Measurements from ENCODE around the gene LRP8. TPM values are rescaled to one million over a fixed set of nuclear protein-coding genes. Genes with fewer than 3 reads are reported as not detected.
A peak's percentile ranks its signal among the peaks of the same experiment; 100 is the strongest.

Gene LRP8
- total and polyA plus RNA-seq, 2 of the 4 experiments (the other 2 are of a cell fraction): 12.0 to 12.1 TPM

DNA sequence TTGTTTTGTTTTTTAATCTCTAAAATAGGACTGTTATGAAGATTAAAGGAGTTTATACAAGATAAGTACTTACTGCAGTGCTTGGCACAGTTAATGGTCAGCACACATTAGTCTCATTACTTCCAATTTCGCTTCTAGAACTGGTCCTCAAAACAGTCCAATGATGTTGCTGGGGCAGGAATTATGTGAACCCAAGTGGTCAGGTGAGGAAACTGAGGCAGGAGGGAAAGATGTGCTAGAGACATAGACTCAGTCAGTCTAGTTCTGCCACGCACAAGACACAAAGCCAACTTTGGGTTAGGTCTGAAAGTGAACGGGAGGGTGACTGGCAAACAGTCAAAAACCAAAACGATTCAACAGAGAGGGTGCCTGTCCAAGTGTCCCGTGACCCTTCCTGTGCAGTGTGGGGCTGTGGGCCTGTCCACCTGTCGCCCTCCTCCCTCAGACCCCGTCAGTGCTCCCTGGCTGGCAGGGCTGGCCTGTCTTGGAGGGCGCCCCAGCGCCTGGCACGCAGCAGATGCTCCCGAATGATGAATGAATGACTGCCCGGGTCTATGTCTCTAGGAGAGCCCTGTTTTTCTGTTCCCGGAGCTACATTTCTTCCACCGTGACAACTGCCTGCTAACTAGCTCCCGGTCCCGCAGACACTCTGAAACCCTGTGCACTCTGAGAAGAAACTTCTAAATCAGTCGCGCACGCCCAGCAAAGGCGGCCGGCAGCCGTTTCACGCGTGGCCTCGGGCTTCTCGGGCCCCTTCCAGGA lies 2.4 kb downstream of the LRP8 start:
- peak overlapping the region; percentile 75 for H3K4me2 ChIP-seq (ENCODE audit: low read depth, low read length)
- H3K56ac ChIP-seq (ENCODE audit: extremely low read depth, insufficient read depth, low read length): peak overlapping the region; percentile 13; the same call in 1 of the 2 replicates
- no TSS peak for BruUV-seq (replicated peaks)
- in situ Hi-C loops (cut with MboI; ENCODE audit: low sequenced_read_pairs) (no loop called here), dilution Hi-C loops (cut with HindIII; ENCODE audit: low sequenced_read_pairs, unreplicated experiment) (no loop called here), intact Hi-C loops (cut with micrococcal nuclease) (loop anchor here (5.0 kb wide), 1 partner anchor 67 kb away; no protein-coding TSS in a partner anchor)
- TF ChIP-seq RCOR1 (IDR thresholded peaks at IDR 0.05; ENCODE audit: insufficient replicate concordance, low read length) (no peak), SMC3 (IDR thresholded peaks at IDR 0.05; ENCODE audit: low read depth, low read length) (no peak), NFE2L2 (IDR thresholded peaks at IDR 0.05; ENCODE audit: low read depth, low read length) (no peak), RAD21 (IDR thresholded peaks at IDR 0.05; ENCODE audit: low read length) (no peak), ELK1 (IDR thresholded peaks at IDR 0.05; ENCODE audit: borderline replicate concordance, low read depth, low read length) (no peak), BHLHE40 (IDR thresholded peaks at IDR 0.05; ENCODE audit: low read depth, low read length) (no peak)
- TF ChIP-seq, protein P1, sequence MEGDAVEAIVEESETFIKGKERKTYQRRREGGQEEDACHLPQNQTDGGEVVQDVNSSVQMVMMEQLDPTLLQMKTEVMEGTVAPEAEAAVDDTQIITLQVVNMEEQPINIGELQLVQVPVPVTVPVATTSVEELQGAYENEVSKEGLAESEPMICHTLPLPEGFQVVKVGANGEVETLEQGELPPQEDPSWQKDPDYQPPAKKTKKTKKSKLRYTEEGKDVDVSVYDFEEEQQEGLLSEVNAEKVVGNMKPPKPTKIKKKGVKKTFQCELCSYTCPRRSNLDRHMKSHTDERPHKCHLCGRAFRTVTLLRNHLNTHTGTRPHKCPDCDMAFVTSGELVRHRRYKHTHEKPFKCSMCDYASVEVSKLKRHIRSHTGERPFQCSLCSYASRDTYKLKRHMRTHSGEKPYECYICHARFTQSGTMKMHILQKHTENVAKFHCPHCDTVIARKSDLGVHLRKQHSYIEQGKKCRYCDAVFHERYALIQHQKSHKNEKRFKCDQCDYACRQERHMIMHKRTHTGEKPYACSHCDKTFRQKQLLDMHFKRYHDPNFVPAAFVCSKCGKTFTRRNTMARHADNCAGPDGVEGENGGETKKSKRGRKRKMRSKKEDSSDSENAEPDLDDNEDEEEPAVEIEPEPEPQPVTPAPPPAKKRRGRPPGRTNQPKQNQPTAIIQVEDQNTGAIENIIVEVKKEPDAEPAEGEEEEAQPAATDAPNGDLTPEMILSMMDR (conservative IDR thresholded peaks at IDR 0.05; ENCODE audit: low read depth, low read length): no peak
- TF ChIP-seq, protein P2, sequence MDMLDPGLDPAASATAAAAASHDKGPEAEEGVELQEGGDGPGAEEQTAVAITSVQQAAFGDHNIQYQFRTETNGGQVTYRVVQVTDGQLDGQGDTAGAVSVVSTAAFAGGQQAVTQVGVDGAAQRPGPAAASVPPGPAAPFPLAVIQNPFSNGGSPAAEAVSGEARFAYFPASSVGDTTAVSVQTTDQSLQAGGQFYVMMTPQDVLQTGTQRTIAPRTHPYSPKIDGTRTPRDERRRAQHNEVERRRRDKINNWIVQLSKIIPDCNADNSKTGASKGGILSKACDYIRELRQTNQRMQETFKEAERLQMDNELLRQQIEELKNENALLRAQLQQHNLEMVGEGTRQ (IDR thresholded peaks at IDR 0.05; ENCODE audit: low read depth, low read length): no peak
- H2BK120ac ChIP-seq (ENCODE audit: low read depth, low read length): peak overlapping the region; percentile 58; the same call in 1 of the 2 replicates
- H3K27me3 ChIP-seq (ENCODE audit: control insufficient read depth, insufficient read depth, low read length): no peaks in the 10 kb centered on the region
- no peaks in the 10 kb centered on the region for H3K9me3 ChIP-seq (ENCODE audit: control insufficient read depth, insufficient read depth, low read length)
- peak overlapping the region; percentile 10 for H3K18ac ChIP-seq (ENCODE audit: low read depth, low read length)
- peak overlapping the region; percentile 57 to 83 for H4K8ac ChIP-seq (ENCODE audit: low read depth in 2 of 2, low read length in 2 of 2)
- peak overlapping the region; percentile 54 for H3K4me3 ChIP-seq (ENCODE audit: insufficient read depth, low read depth, low read length)
- peak overlapping the region; percentile 75 for H2AK5ac ChIP-seq (ENCODE audit: low read depth, low read length)
- H3K23ac ChIP-seq (ENCODE audit: low read depth, low read length): peak overlapping the region; percentile 64
- peak overlapping the region; percentile 3 for H3K9ac ChIP-seq (ENCODE audit: low read depth, low read length)
- peak overlapping the region; percentile 11; the same call in 1 of the 2 replicates for H2BK20ac ChIP-seq (ENCODE audit: low read depth, low read length)
- peak overlapping the region; percentile 49 for H4K91ac ChIP-seq (ENCODE audit: insufficient read depth, low read depth, low read length)
- H4K20me1 ChIP-seq (ENCODE audit: insufficient read depth, low read length): no peaks in the 10 kb centered on the region
- peak overlapping the region; percentile 8; the same call in 1 of the 3 replicates for H2BK15ac ChIP-seq (ENCODE audit: low read depth, low read length)
- POLR2A ChIA-PET (ENCODE audit: unreplicated experiment): no interaction called here
- peaks cover 4% of the 10 kb centered on the region for H3K4me1 ChIP-seq (ENCODE audit: control insufficient read depth, insufficient read depth, low read length)
- DNase-seq (no peak), ATAC-seq (ENCODE audit: low read depth) (no peak)
- H3K79me1 ChIP-seq (ENCODE audit: low read depth in 1 of 2, low read length in 2 of 2): peaks cover 4 to 18% of the 10 kb centered on the region in 2 experiments; a peak in 3 of 4 replicates
- no peaks in the 10 kb centered on the region; the same call in 1 of the 2 replicates for H3K36me3 ChIP-seq (ENCODE audit: control insufficient read depth, insufficient read depth, low read length)
- CTCF ChIA-PET: interaction anchor here (0.5 kb wide), 1 partner anchor 1822 kb away, joined by 3 read pairs; no protein-coding TSS in a partner anchor
- peak overlapping the region; percentile 90 for H2AK9ac ChIP-seq (replicated peaks; ENCODE audit: low read depth, low read length, poor library complexity)
- H2BK5ac ChIP-seq (ENCODE audit: low read depth, low read length, poor library complexity, severe bottlenecking): peak overlapping the region; percentile 56
- H3K9me1 ChIP-seq (ENCODE audit: insufficient read depth, low read length): peaks cover 4% of the 10 kb centered on the region; the same call in 1 of the 2 replicates
- peak overlapping the region; percentile 70 for H3K14ac ChIP-seq (replicated peaks; ENCODE audit: low read depth, low read length)
- peak overlapping the region; percentile 92 for H2AFZ ChIP-seq (replicated peaks; ENCODE audit: low read length, poor library complexity)
- peak overlapping the region; percentile 48 for H3K4ac ChIP-seq (ENCODE audit: low read depth, low read length)
- H4K5ac ChIP-seq (ENCODE audit: low read depth, low read length): peak overlapping the region; percentile 28
- 51% methylated on average over 15 of the region's 26 CpGs; no CpG with 5 or more reads in 1 of the 2 experiments for WGBS, 2 experiments (ENCODE audit: extremely low coverage in 2 of 2, insufficient read length in 1 of 2)
- peak overlapping the region; percentile 26; the same call in 1 of the 2 replicates for H3K27ac ChIP-seq (ENCODE audit: insufficient read depth, low read length)

Data from IMR-90 (cell line).